ENCODE results near the gene DMPK.
A peak's percentile ranks its signal among the peaks of the same experiment; 100 is the strongest.
"Not testable (repeated sequence)": the region's sequence is repeated elsewhere in the genome, so short reads cannot be mapped to it uniquely, and the experiment has no call there.

The DMPK gene

DNA sequence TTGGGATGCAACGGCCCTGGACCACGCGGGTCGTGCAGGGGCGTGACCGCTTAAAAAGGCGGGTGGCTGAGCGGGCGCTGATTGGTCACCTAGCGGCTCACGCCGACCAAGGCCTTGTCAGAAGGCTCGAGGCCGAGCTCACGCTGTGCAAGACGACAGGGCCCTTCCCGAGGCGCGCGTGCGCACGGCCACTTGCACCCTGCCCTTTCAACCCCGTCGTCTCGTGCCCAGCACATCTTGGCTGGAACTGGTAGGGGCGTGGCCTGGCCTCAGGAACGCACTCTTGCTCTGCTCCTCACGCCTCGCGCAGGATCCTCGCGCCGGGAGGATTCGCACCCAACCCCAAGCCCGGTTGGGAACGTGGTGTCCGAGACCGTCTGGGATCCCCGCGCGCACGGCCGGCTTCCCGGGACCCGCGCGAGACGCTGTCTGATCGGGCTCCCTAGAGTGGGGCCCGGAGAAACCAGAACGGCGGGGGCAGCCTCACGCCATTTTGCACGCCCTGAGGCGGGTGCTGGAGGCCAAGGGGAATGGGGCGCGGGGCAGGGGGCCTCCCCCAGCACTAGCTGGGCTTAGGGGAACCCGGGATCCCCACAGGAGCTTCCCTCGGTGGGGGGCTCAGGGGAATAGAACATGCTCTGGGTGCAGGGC, 49.0 kb downstream of the DMPK start, which contains the start of gene MEIOSIN:
MEIOSIN (plus strand) TSS at position 280 of the 651 bp plus-strand sequence. CDS start 1,938 bp downstream, outside the sequence.
- DNase-seq = no peak

DNA sequence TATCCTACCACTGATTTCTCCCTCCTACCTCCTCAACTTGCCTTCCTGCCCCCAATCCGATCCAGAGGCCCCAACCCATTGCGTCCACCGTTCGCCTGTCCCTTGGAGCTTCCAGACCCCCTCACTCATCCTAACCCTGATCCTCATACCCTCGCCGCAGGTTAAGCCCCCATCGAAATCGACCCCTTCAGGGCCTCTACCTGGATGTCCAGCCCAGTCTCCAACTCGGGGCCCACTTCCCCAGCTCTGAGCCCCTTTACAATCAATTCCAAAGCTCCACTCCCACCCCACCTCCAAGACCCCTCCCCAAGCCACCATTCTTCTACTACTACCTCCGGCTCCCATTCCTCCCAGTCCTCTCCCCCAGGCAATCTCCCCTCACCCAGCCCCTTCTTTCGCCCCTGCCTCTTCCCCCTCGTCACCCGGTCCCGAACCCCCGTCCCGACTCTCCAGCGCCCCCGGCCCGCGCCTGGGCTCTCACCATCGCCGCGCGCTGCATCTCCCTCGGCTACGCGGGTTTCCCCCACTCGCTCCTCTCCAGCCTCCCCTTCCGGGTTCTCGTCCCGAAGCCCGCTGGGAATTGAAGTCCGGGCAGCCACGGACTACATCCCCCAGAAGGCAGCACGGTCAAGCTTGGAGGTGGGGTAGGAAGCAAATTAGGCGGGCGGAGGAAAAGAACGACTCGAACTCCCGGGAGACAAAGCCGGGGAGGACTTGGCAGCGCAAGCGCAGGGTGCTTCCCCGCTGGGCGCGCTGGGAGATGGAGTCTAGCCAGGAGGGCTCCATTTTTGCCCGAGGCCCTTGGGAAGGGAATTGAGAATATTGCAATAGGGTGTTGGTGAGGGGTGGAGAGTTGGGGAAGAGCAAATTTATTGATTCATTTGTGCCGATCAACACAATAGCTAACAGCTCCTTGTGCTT, 51.7 kb downstream of the DMPK start, which contains the start of gene FBXO46:
FBXO46 (minus strand) TSS at position 529 of the 921 bp plus-strand sequence. CDS start 17,401 bp downstream, outside the sequence.
- peak; percentile 98 for DNase-seq

DNA sequence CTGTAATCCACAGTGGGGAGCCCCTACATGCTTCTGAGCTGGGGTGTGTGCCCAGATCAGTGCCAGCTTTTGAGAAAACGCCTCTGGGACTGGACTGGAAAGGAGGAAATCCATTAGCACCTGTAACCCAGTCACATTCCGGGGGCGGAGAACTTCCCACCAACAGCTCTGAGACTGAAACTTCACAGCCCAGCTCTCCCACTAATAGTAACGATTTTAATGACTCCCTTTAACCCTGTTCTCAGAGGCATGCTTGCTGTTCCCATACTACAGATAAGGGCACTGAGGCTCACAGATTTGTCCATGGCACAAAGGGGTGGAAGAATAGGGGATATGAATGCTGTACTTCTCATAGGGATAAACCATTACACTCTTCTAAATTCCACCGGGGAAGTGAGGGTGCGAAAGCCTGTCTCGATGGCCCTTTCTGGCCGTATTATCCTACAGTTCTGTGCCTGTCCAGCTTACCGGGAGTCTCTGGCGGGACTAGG, 52.4 kb downstream of the DMPK start:
- DNase-seq = no peak

DNA sequence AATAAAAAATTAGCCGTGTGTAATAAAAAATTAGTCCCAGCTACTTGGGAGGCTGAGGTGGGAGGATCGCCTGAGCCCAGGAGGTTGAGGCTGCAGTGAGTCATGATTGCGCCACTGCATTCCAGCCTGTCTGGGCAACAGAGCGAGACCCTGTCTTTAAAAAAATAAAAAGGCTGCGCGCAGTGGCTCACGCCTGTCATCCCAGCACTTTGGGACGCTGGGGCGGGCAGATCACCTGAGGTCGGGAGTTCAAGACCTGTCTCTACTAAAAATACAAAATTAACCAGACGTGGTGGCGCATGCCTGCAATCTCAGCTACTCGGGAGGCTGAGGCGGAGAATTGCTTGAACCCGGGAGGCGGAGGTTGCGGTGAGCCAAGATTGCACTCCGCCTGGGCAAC, 53.6 kb downstream of the DMPK start:
- DNase-seq = not testable (repeated sequence)

DNA sequence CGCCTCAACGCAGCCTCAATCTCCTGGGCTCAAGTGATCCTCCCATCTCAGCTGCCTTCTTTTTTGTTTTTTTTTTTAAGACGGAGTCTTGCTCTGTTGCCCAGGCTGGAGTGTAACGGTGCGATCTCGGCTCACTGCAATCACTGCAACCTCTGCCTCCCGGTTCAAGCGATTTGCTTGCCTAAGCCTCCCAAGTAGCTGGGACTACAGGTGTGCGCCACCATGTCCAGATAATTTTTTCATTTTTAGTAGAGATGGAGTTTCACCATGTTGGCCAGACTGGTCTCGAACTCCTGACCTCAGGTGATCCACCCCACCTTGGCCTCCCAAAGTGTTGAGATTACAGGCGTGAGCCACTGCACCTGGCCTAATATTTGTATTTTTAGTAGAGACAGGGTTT, 62.2 kb downstream of the DMPK start:
- not testable (repeated sequence) for DNase-seq
